Fibroblast of the aortic adventitia (primary cell): ENCODE data around the gene ICE2. TPM values are rescaled to one million over a fixed set of nuclear protein-coding genes. Genes with fewer than 3 reads are reported as not detected.
A peak's percentile ranks its signal among the peaks of the same experiment; 100 is the strongest.

ENCODE experiments used
- DNase-seq: peaks from one replicate; pipeline ENCODE4 v3.0.0-alpha.2; 2010; ENCODE audit warnings: low read depth
- H3K4me3 ChIP-seq: 2 replicates; pipeline ENCODE4 v1.5.1; 2011; ENCODE audit warnings: low read depth, mild to moderate bottlenecking, control low read depth, low read length, moderate library complexity
- CTCF ChIP-seq: IDR thresholded peaks from 2 replicates; pipeline ENCODE4 v1.5.1; 2011; ENCODE audit warnings: mild to moderate bottlenecking, low read length, control low read depth, inconsistent platforms; ENCODE audit not compliant: insufficient read depth
- total RNA-seq: library from RNA; depleted of rRNA; stranded (reverse); fragments of >200 nt; gene quantifications from 2 replicates; pipeline ENCODE4 v1.2.3, GENCODE V29; 2012; ENCODE audit warnings: low replicate concordance

The ICE2 gene
- total RNA-seq, 1 donor = 37.0 TPM

GRCh38 chr15:60471314-60471713 lies 7.6 kb downstream of the ICE2 start:
- no peak for DNase-seq
- no peak for TF ChIP-seq CTCF
- H3K4me3 ChIP-seq = no peak overlapping the region

- no peak for TF ChIP-seq CTCF
- no peak overlapping the region for H3K4me3 ChIP-seq
- no peak for DNase-seq
These were observed 8.9 kb downstream of the ICE2 start for GRCh38 chr15:60469893-60470641.

GRCh38 chr15:60464836-60465630 lies 13.9 kb downstream of the ICE2 start:
- no peak overlapping the region for H3K4me3 ChIP-seq
- no peak for TF ChIP-seq CTCF
- peak; percentile 53 for DNase-seq

GRCh38 chr15:60462027-60462426 lies 16.9 kb downstream of the ICE2 start:
- no peak for TF ChIP-seq CTCF
- peak; percentile 32 for DNase-seq
- no peak overlapping the region for H3K4me3 ChIP-seq

- H3K4me3 ChIP-seq = no peak overlapping the region
- no peak for DNase-seq
- no peak for TF ChIP-seq CTCF
These were observed 18.0 kb downstream of the ICE2 start for GRCh38 chr15:60460931-60461330.

GRCh38 chr15:60458721-60459120 lies 20.2 kb downstream of the ICE2 start:
- H3K4me3 ChIP-seq = no peak overlapping the region
- DNase-seq = no peak
- TF ChIP-seq CTCF = no peak
